HG02588 (cell line): ENCODE results near the gene NOTCH4.

Experiments
- ATAC-seq: cut with Tn5 transposase; IDR thresholded peaks from one replicate; pipeline ENCODE4 v1.9.1; 2021; ENCODE audit warnings: mild to moderate bottlenecking, moderate library complexity; ENCODE audit not compliant: unreplicated experiment

The NOTCH4 gene

DNA sequence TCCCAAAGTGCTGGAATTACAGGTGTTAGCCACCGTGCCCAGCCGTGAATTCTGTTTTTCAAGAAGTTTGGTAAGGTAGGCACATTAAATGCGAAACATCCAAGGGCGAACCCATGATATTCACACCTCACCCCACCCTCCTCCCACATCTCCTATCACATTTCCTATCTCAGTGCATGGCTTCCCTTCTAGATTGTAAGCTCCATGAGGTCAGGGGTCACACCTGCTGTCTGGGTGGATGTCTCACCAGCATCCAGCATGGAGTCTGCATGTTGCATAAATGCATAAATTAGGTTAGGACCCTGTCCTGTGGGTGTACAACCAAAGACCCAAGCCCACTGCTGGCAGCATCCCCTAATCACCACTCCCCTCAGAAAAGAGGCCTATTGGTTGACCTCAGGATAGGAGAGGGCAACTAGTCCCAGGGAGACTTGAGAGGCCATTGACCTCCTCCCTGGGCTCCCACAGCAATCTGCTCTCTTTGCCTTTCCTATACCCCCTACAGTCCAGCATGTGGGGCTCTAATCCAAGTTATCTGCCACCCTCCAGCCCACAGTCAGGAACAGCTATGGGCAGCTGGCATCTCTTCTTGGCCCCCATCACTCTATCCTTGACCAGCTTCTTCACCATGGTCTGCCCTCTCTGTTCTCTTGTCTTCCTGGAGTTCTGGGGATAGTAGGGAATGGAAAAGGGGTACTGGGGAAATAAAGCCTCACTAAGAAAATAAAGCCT is 76.3 kb downstream of the NOTCH4 start:
- ATAC-seq = no peak

DNA sequence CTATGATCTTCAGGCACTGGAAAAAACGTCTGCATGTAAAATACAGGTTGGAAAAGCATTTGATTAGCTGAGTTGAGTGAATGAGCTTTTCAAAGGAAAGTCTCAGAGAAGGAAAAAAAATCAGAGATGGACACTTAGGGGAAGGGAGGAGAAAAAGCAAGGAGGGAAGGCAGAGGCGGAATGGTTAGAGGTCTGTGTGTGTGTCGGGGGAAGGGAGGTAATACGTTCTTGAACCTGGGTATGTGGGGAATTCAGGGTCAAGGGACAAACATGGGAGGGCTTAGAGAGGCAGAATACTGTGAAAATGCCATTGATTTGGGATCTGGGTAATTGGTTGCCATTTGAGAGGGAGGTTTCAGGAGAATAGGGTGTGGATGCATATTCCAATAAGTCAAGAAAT is 77.2 kb downstream of the NOTCH4 start:
- no peak for ATAC-seq

DNA sequence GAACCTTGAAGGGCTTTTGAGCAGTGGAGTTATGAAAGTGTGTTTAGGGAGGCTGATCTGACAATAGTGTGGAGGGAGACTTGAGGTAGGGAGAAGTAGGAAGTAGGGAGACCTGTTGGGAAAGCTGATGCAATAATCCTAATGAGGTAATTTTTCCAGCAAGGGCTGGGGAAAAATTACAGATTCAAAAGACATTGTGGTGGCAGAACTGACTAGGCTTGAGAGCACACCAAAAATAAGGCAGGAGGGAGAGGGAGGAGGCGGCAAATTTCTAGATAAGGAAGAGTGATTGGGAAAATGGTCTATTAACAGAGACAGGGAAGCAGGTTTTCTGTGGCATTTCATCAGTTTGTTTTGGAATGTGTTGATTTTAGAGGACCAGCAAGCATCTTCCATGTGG is 77.6 kb downstream of the NOTCH4 start:
- ATAC-seq = no peak
